ENCODE measurements around the gene TNFRSF25.
"Not testable (repeated sequence)": the region's sequence is repeated elsewhere in the genome, so short reads cannot be mapped to it uniquely, and the experiment has no call there.

TNFRSF25 gene

GRCh38 chr1:6467224-6467623 is 1.3 kb upstream of the TNFRSF25 start:
- DNase-seq, result no peak

GRCh38 chr1:6466751-6467150 is 778 bp upstream of the TNFRSF25 start:
- DNase-seq, result no peak

GRCh38 chr1:6465461-6466005 is 440 bp downstream of the TNFRSF25 start:
- no peak for DNase-seq

GRCh38 chr1:6464915-6465314 is 1.1 kb downstream of the TNFRSF25 start:
- DNase-seq, result no peak

- no peak for DNase-seq
Measured at GRCh38 chr1:6464514-6464836, 1.5 kb downstream of the TNFRSF25 start.

- no peak for DNase-seq
Measured at GRCh38 chr1:6463120-6463412, 2.9 kb downstream of the TNFRSF25 start.

GRCh38 chr1:6462412-6463119 is 3.4 kb downstream of the TNFRSF25 start:
- no peak for DNase-seq

GRCh38 chr1:6461538-6462411 is 4.2 kb downstream of the TNFRSF25 start:
- no peak for DNase-seq

- DNase-seq, result no peak
Measured at GRCh38 chr1:6461051-6461530, 4.9 kb downstream of the TNFRSF25 start.

- DNase-seq, result peak; percentile 53
Measured at GRCh38 chr1:6460301-6461050, 5.5 kb downstream of the TNFRSF25 start.

- no peak for DNase-seq
Measured at GRCh38 chr1:6459850-6460265, 6.1 kb downstream of the TNFRSF25 start.

GRCh38 chr1:6456800-6457466 is 9.0 kb downstream of the TNFRSF25 start:
- no peak for DNase-seq

GRCh38 chr1:6455752-6456520 is 10.0 kb downstream of the TNFRSF25 start:
- DNase-seq, result not testable (repeated sequence)

GRCh38 chr1:6454856-6455751 is 10.9 kb downstream of the TNFRSF25 start:
- DNase-seq, result no peak

- DNase-seq, result not testable (repeated sequence)
Measured at GRCh38 chr1:6453895-6454855, 11.8 kb downstream of the TNFRSF25 start.

GRCh38 chr1:6450943-6451373 is 15.0 kb downstream of the TNFRSF25 start:
- no peak for DNase-seq

- not testable (repeated sequence) for DNase-seq
Measured at GRCh38 chr1:6450486-6450885, 15.5 kb downstream of the TNFRSF25 start.

- no peak for DNase-seq
Measured at GRCh38 chr1:6450005-6450450, 15.9 kb downstream of the TNFRSF25 start.
